ENCODE results near the gene ADA. TPM values are rescaled to one million over a fixed set of nuclear protein-coding genes. Genes with fewer than 3 reads are reported as not detected.

ADA gene
- total RNA-seq, 2 donors from 2014 or later = 1.1 to 10.0 TPM

- no peak for TF ChIP-seq POLR2A (IDR thresholded peaks at IDR 0.05)
- TF ChIP-seq CTCF (IDR thresholded peaks at IDR 0.05) = no peak
- TF ChIP-seq POLR2AphosphoS5 (IDR thresholded peaks at IDR 0.05) = no peak
- H3K4me3 ChIP-seq = no peak overlapping the region
- H3K9me3 ChIP-seq = no peaks in the 10 kb centered on the region
- DNase-seq (ENCODE audit: low spot score) = no peak
- H3K27ac ChIP-seq = no peak overlapping the region
- WGBS = 91% methylated on average over 3 of the region's 3 CpGs
- H3K4me1 ChIP-seq (replicated peaks) = no peaks in the 10 kb centered on the region
- no peaks in the 10 kb centered on the region for H3K36me3 ChIP-seq
- H3K27me3 ChIP-seq (replicated peaks; ENCODE audit: insufficient read depth) = no peaks in the 10 kb centered on the region
- intact Hi-C loops (cut with DNase I) = no loop called here
Measured at GRCh38 chr20:44596876-44597275, 54.6 kb downstream of the ADA start.

- DNase-seq (ENCODE audit: low spot score) = no peak
- no peak overlapping the region for H3K27ac ChIP-seq
- no peaks in the 10 kb centered on the region for H3K4me1 ChIP-seq (replicated peaks)
- no peak overlapping the region for H3K4me3 ChIP-seq
- 87% methylated on average over 4 of the region's 4 CpGs for WGBS
- H3K9me3 ChIP-seq = no peaks in the 10 kb centered on the region
- no peaks in the 10 kb centered on the region for H3K27me3 ChIP-seq (replicated peaks; ENCODE audit: insufficient read depth)
- intact Hi-C loops (cut with DNase I) = no loop called here
- no peak for TF ChIP-seq POLR2A (IDR thresholded peaks at IDR 0.05)
- TF ChIP-seq POLR2AphosphoS5 (IDR thresholded peaks at IDR 0.05) = no peak
- TF ChIP-seq CTCF (IDR thresholded peaks at IDR 0.05) = no peak
- H3K36me3 ChIP-seq = peaks cover 0 to 4% of the 10 kb centered on the region in 2 donors
Measured at GRCh38 chr20:44596010-44596409, 55.5 kb downstream of the ADA start.

- no peak overlapping the region for H3K27ac ChIP-seq
- DNase-seq (ENCODE audit: low spot score) = no peak
- no peaks in the 10 kb centered on the region for H3K27me3 ChIP-seq (replicated peaks; ENCODE audit: insufficient read depth)
- peaks cover 0 to 4% of the 10 kb centered on the region in 2 donors for H3K36me3 ChIP-seq
- H3K4me1 ChIP-seq (replicated peaks) = no peaks in the 10 kb centered on the region
- H3K9me3 ChIP-seq = no peaks in the 10 kb centered on the region
- intact Hi-C loops (cut with DNase I) = no loop called here
- TF ChIP-seq POLR2A (IDR thresholded peaks at IDR 0.05) (no peak), CTCF (IDR thresholded peaks at IDR 0.05) (no peak), POLR2AphosphoS5 (IDR thresholded peaks at IDR 0.05) (no peak)
- no peak overlapping the region for H3K4me3 ChIP-seq
- WGBS = 33% methylated on average over 1 of the region's 1 CpG
Measured at GRCh38 chr20:44594730-44595129, 56.8 kb downstream of the ADA start.

GRCh38 chr20:44593751-44594150 is 57.7 kb downstream of the ADA start:
- Histone ChIP-seq H3K36me3 (peaks cover 0 to 4% of the 10 kb centered on the region in 2 donors), H3K27me3 (replicated peaks; ENCODE audit: insufficient read depth) (no peaks in the 10 kb centered on the region), H3K9me3 (no peaks in the 10 kb centered on the region), H3K4me3 (no peak overlapping the region), H3K4me1 (replicated peaks) (no peaks in the 10 kb centered on the region), H3K27ac (no peak overlapping the region)
- TF ChIP-seq POLR2AphosphoS5 (IDR thresholded peaks at IDR 0.05) (no peak), POLR2A (IDR thresholded peaks at IDR 0.05) (no peak), CTCF (IDR thresholded peaks at IDR 0.05) (no peak)
- intact Hi-C loops (cut with DNase I) = no loop called here
- DNase-seq (ENCODE audit: low spot score) = no peak
- WGBS = 64% methylated on average over 2 of the region's 2 CpGs

- Histone ChIP-seq H3K36me3 (peaks cover 0 to 4% of the 10 kb centered on the region in 2 donors), H3K4me3 (no peak overlapping the region), H3K9me3 (no peaks in the 10 kb centered on the region), H3K27ac (no peak overlapping the region), H3K27me3 (replicated peaks; ENCODE audit: insufficient read depth) (no peaks in the 10 kb centered on the region), H3K4me1 (replicated peaks) (no peaks in the 10 kb centered on the region)
- intact Hi-C loops (cut with DNase I) = no loop called here
- DNase-seq (ENCODE audit: low spot score) = no peak
- TF ChIP-seq CTCF (IDR thresholded peaks at IDR 0.05) (no peak), POLR2AphosphoS5 (IDR thresholded peaks at IDR 0.05) (no peak), POLR2A (IDR thresholded peaks at IDR 0.05) (no peak)
- WGBS = 73% methylated on average over 3 of the region's 3 CpGs
Measured at GRCh38 chr20:44592366-44592765, 59.1 kb downstream of the ADA start.
